Measurements from ENCODE around the gene DGKZ.

Gene DGKZ

DNA sequence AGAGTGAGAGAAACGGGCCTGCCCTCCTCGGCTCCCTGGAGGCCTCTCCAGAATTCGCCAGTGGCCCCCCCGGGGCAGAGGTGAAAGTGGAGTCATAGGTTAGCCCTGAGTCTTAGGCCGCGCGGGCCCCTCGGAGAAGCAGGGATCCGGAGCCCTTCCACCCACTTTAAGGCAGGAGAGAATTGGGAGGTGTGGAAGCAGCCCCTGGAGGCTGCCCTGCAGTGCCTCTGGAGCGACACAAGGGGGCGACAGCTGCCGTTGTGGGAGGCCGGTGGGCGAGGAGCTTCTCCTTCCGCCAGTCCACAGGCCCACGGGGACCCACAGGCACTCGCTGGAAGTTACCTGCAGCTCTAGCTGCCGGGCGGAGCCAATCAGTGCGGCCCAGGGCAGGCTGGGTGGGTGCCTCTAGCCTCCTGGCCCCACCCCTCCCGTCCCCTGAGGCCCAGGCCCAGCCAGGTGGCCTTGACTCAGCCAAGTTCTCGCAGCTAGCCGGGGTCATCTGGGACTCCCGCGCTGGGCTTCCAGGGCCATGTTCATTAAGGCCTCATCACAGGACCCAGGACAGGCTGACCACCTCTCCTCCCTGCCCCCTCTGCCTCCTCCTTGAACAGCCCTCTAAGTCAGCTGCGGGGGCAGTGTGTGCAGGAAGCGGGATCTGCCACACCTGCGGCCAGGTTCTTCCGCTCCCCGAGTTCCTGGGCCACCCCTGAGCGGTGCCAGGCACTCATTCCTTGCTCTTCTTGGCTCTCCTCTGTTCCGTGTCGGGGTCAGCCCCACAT, 5.0 kb downstream of the DGKZ start:
- DNase-seq = peak; percentile 53
- Histone ChIP-seq H3K4me1 (peaks cover 2% of the 10 kb centered on the region; the same call in 1 of the 2 replicates), H3K9me3 (no peaks in the 10 kb centered on the region), H3K36me3 (no peaks in the 10 kb centered on the region), H3K27me3 (no peaks in the 10 kb centered on the region), H3K4me3 (ENCODE audit: low read depth, low read length) (no peak overlapping the region)
- TF ChIP-seq, protein P1, sequence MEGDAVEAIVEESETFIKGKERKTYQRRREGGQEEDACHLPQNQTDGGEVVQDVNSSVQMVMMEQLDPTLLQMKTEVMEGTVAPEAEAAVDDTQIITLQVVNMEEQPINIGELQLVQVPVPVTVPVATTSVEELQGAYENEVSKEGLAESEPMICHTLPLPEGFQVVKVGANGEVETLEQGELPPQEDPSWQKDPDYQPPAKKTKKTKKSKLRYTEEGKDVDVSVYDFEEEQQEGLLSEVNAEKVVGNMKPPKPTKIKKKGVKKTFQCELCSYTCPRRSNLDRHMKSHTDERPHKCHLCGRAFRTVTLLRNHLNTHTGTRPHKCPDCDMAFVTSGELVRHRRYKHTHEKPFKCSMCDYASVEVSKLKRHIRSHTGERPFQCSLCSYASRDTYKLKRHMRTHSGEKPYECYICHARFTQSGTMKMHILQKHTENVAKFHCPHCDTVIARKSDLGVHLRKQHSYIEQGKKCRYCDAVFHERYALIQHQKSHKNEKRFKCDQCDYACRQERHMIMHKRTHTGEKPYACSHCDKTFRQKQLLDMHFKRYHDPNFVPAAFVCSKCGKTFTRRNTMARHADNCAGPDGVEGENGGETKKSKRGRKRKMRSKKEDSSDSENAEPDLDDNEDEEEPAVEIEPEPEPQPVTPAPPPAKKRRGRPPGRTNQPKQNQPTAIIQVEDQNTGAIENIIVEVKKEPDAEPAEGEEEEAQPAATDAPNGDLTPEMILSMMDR (IDR thresholded peaks at IDR 0.05; ENCODE audit: low read depth, low read length) = peak; percentile 70

DNA sequence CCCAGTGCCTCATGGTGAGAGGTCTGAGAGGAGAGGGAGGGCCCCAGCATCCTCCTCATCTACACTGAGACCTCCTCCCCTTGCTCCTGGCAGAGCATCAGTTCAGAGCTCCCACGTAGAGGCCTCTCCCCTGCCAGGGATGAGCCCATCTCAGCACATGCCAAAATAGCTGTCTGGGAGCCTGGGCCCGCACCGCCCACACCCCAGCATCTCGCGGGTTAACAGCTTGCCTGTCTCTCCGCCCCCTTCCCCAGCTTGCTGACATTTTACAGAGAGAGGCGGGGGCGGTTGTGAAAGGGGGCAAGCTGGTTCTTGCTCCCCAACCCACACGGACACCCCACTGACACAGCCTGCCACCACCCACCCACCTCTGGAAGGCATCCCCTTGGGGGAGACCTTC, 6.4 kb downstream of the DGKZ start:
- no peak for DNase-seq
- Histone ChIP-seq H3K36me3 (no peaks in the 10 kb centered on the region), H3K4me3 (ENCODE audit: low read depth, low read length) (no peak overlapping the region), H3K9me3 (no peaks in the 10 kb centered on the region), H3K27me3 (no peaks in the 10 kb centered on the region), H3K4me1 (peaks cover 2% of the 10 kb centered on the region; the same call in 1 of the 2 replicates)
- TF ChIP-seq, protein P1 (IDR thresholded peaks at IDR 0.05; ENCODE audit: low read depth, low read length) = no peak

DNA sequence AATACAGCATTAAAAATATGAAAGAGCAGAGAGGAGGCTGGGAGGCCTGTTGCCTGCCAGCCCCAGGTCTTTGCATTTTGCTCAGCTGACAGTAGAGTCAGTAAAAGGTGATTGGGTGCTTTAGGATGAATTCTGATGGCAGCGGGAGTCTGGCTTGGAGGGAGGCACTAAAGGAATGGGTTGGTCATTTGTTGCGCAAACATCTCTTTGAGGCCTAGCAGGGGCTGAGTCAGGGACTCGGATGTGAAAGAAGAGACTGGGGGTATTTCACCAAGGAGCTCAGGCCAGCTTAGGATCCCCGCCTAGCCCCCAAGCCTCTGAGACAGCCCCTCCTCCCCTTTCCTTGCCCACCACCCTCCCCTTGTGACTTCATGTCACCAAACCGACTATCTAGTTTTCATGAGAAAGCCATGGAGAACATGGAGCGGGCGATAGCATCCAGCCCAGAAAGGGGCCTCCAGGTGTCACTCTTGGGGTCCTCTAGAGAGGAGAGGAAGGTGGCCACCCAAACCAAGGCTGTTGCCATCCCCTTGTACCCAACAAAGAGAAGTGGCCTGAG, 9.7 kb downstream of the DGKZ start:
- Histone ChIP-seq H3K4me1 (no peaks in the 10 kb centered on the region; the same call in 1 of the 2 replicates), H3K27me3 (no peaks in the 10 kb centered on the region), H3K36me3 (no peaks in the 10 kb centered on the region), H3K9me3 (no peaks in the 10 kb centered on the region), H3K4me3 (ENCODE audit: low read depth, low read length) (no peak overlapping the region)
- no peak for DNase-seq
- TF ChIP-seq, protein P1 (IDR thresholded peaks at IDR 0.05; ENCODE audit: low read depth, low read length) = no peak

DNA sequence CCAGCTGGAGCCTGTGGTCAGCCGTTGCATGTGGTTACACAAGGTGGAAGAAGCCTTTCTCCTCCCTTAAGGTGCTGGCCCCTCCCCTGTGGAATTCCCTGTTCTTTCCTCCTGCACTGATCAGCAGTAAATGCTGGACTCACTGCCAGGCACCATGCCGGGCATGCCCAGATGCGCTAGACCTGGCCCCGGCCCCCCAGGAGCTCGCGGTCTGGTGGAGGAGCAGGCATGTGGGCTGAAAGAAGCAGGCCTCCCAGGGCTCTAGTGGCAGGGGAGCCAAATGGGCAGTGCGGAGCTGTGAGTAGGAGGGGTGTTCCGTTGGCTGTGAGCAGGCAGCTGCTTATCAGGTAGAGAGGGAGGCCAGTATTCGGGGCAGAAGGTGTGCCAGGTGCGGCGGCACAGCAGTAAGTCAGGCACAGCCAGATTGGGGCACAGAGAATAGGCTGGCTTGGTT, 10.2 kb downstream of the DGKZ start:
- no peak for DNase-seq
- H3K4me3 ChIP-seq (ENCODE audit: low read depth, low read length) = no peak overlapping the region
- H3K36me3 ChIP-seq = no peaks in the 10 kb centered on the region
- peaks cover under 1% of the 10 kb centered on the region; the same call in 1 of the 2 replicates for H3K4me1 ChIP-seq
- H3K27me3 ChIP-seq = no peaks in the 10 kb centered on the region
- H3K9me3 ChIP-seq = no peaks in the 10 kb centered on the region
- TF ChIP-seq, protein P1 (IDR thresholded peaks at IDR 0.05; ENCODE audit: low read depth, low read length) = no peak

DNA sequence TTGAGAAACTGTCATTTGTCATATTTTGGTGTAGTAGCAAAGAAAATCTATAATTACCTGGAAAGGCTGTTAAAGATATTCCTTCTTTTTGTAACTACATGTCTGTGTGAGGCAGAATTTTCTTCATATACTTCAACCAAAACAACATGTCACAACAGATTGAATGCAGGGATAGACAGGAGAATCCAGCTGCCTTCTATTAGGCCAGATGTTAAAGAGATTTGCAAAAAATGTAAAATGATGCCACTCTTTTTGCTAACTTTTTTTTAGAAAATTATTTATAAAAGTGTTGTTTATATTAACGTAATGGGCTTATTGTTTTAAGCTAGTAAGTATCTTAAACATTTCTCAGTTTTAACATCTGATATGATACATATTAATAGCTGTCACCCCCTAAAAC, 12.7 kb downstream of the DGKZ start:
- H3K4me1 ChIP-seq = peaks cover 10% of the 10 kb centered on the region
- TF ChIP-seq, protein P1 (IDR thresholded peaks at IDR 0.05; ENCODE audit: low read depth, low read length) = no peak
- no peak for DNase-seq
- H3K9me3 ChIP-seq = no peaks in the 10 kb centered on the region
- no peak overlapping the region for H3K4me3 ChIP-seq (ENCODE audit: low read depth, low read length)
- H3K27me3 ChIP-seq = no peaks in the 10 kb centered on the region
- no peaks in the 10 kb centered on the region for H3K36me3 ChIP-seq

DNA sequence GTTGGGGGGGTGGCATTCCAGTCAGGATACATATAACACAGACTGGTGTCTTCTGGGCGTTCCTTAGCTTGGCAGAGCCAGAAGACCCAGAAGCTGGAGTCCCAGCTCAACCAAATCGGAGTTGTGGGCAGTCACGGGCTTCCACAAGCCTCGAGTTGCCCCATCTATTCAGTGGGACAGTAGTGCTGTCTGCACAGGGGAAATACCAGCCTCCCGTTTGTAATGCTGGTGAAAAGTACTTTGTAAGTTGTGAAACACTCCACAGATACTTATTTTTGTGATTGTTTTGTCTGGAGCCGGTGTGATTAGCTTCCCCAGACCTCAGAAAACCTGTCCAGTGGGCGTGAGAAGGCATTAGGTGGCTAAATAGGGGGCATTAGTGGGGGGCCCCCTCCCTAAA, 13.6 kb downstream of the DGKZ start:
- TF ChIP-seq, protein P1 (IDR thresholded peaks at IDR 0.05; ENCODE audit: low read depth, low read length) = no peak
- no peak overlapping the region for H3K4me3 ChIP-seq (ENCODE audit: low read depth, low read length)
- H3K27me3 ChIP-seq = no peaks in the 10 kb centered on the region
- no peaks in the 10 kb centered on the region for H3K36me3 ChIP-seq
- DNase-seq = no peak
- peaks cover 10% of the 10 kb centered on the region for H3K4me1 ChIP-seq
- H3K9me3 ChIP-seq = no peaks in the 10 kb centered on the region
